CD4-positive, CD25-positive, alpha-beta regulatory T cell (primary cell): ENCODE measurements around the gene LARP4B. TPM values are rescaled to one million over a fixed set of nuclear protein-coding genes. Genes with fewer than 3 reads are reported as not detected.

Experiments used
- ATAC-seq, 2 donors: fragments of 150-1000 bp; cut with Tn5 transposase; one replicate each; pipeline ENCODE4 v1.10.0; 2021; ENCODE audit warnings: low read depth in 2 of 2, moderate number of reproducible peaks in 2 of 2, moderate library complexity in 1 of 2
- DNase-seq, 3 donors: peaks; one replicate each; pipeline versions ENCODE4 v3.0.0 to v3.0.0-alpha.2; 2012 to 2022; ENCODE audit warnings: mixed read lengths in 1 of 3
- H3K27ac ChIP-seq: one replicate; pipeline ENCODE4 v1.7.0; 2013; ENCODE audit warnings: mild to moderate bottlenecking, low read length; ENCODE audit not compliant: insufficient read depth, poor library complexity, severe bottlenecking
- H3K27me3 ChIP-seq: one replicate; pipeline ENCODE4 v1.7.0; 2013; ENCODE audit warnings: low read length; ENCODE audit not compliant: control insufficient read depth, insufficient read depth
- H3K36me3 ChIP-seq: one replicate; pipeline ENCODE4 v1.7.0; 2013; ENCODE audit warnings: mild to moderate bottlenecking, low read length, moderate library complexity; ENCODE audit not compliant: control insufficient read depth, insufficient read depth
- H3K4me1 ChIP-seq: 2 replicates; pipeline ENCODE4 v1.7.0; 2013; ENCODE audit warnings: mild to moderate bottlenecking, low read length; ENCODE audit not compliant: insufficient read depth, control insufficient read depth, poor library complexity, severe bottlenecking
- H3K4me3 ChIP-seq: one replicate; pipeline ENCODE4 v1.7.0; 2013; ENCODE audit warnings: low read depth, mild to moderate bottlenecking, low read length, moderate library complexity
- H3K9me3 ChIP-seq, 2 experiments: 1 replicate in 1 of 2; 2 replicates in 1 of 2; pipeline ENCODE4 v1.7.0; 2013; ENCODE audit warnings: low read length in 2 of 2, mild to moderate bottlenecking in 1 of 2, moderate library complexity in 1 of 2; ENCODE audit not compliant: control insufficient read depth in 2 of 2
- H3K27ac Mint-ChIP-seq, 3 donors: one replicate each; pipeline ENCODE4 v1.8.0; 2020 to 2022; ENCODE audit warnings: mild to moderate bottlenecking in 3 of 3, mixed read lengths in 3 of 3, moderate library complexity in 2 of 3
- H3K27me3 Mint-ChIP-seq: one replicate; pipeline ENCODE4 v1.8.0; 2022; ENCODE audit warnings: mild to moderate bottlenecking, mixed read lengths
- H3K36me3 Mint-ChIP-seq: one replicate; pipeline ENCODE4 v1.8.0; 2020; ENCODE audit warnings: mixed read lengths
- H3K4me1 Mint-ChIP-seq, 4 donors: one replicate each; pipeline ENCODE4 v1.8.0; 2020 to 2022; ENCODE audit warnings: mixed read lengths in 4 of 4, mild to moderate bottlenecking in 1 of 4
- H3K4me3 Mint-ChIP-seq, 4 donors: one replicate each; pipeline ENCODE4 v1.8.0; 2020 to 2022; ENCODE audit warnings: mild to moderate bottlenecking in 4 of 4, mixed read lengths in 4 of 4, moderate library complexity in 3 of 4
- H3K9me3 Mint-ChIP-seq, 7 donors: one replicate each; pipeline ENCODE4 v1.8.0; 2020 to 2022; ENCODE audit warnings: mixed read lengths in 7 of 7, mild to moderate bottlenecking in 3 of 7, moderate library complexity in 2 of 7
- polyA plus RNA-seq, 4 donors: library from polyadenylated mRNA; unstranded; fragments of 300-500 nt; fragmentation: Illumina TruSeq; gene quantifications; one replicate each; pipeline ENCODE4 v1.2.3, GENCODE V29; 2021
- total RNA-seq: library from RNA; stranded (reverse); gene quantifications from one replicate; pipeline ENCODE4 v1.2.3, GENCODE V29; 2022

LARP4B gene
- total and polyA plus RNA-seq, 5 donors from 2014 or later = 20.5 to 82.0 (median 30.3) TPM

GRCh38 chr10:917999-918398 is 13.5 kb downstream of the LARP4B start:
- no peaks in the 10 kb centered on the region for H3K9me3 ChIP-seq
- H3K36me3 Mint-ChIP-seq = peaks cover 14% of the 10 kb centered on the region
- H3K4me3 Mint-ChIP-seq = no peak overlapping the region
- ATAC-seq (no peak), DNase-seq (no peak)
- H3K36me3 ChIP-seq = peaks cover 7% of the 10 kb centered on the region
- no peaks in the 10 kb centered on the region for H3K27me3 Mint-ChIP-seq
- H3K4me1 Mint-ChIP-seq = peaks cover 5 to 61% (median 31%) of the 10 kb centered on the region in 4 donors
- no peaks in the 10 kb centered on the region for H3K9me3 Mint-ChIP-seq
- no peaks in the 10 kb centered on the region for H3K27me3 ChIP-seq
- no peak overlapping the region for H3K27ac ChIP-seq
- no peak overlapping the region for H3K4me3 ChIP-seq
- H3K27ac Mint-ChIP-seq = no peak overlapping the region
- H3K4me1 ChIP-seq = no peaks in the 10 kb centered on the region

- Histone ChIP-seq H3K27ac (no peak overlapping the region), H3K4me1 (no peaks in the 10 kb centered on the region), H3K27me3 (no peaks in the 10 kb centered on the region), H3K9me3 (no peaks in the 10 kb centered on the region), H3K36me3 (peaks cover 7% of the 10 kb centered on the region), H3K4me3 (no peak overlapping the region)
- H3K27me3 Mint-ChIP-seq = no peaks in the 10 kb centered on the region
- peak overlapping the region; percentile 28 to 78 (median 48) for H3K27ac Mint-ChIP-seq
- peaks cover 14% of the 10 kb centered on the region for H3K36me3 Mint-ChIP-seq
- DNase-seq (no peak), ATAC-seq (no peak)
- no peaks in the 10 kb centered on the region for H3K9me3 Mint-ChIP-seq
- no peak overlapping the region for H3K4me3 Mint-ChIP-seq
- peaks cover 8 to 57% (median 32%) of the 10 kb centered on the region in 4 donors for H3K4me1 Mint-ChIP-seq
Observed at GRCh38 chr10:917416-917720, 14.1 kb downstream of the LARP4B start.

- H3K36me3 ChIP-seq = peaks cover 5% of the 10 kb centered on the region
- H3K4me3 Mint-ChIP-seq = no peak overlapping the region
- H3K9me3 Mint-ChIP-seq = no peaks in the 10 kb centered on the region
- no peak overlapping the region for H3K27ac ChIP-seq
- no peak overlapping the region for H3K4me3 ChIP-seq
- H3K9me3 ChIP-seq = no peaks in the 10 kb centered on the region
- no peaks in the 10 kb centered on the region for H3K27me3 Mint-ChIP-seq
- no peaks in the 10 kb centered on the region for H3K27me3 ChIP-seq
- peaks cover 8 to 56% (median 32%) of the 10 kb centered on the region in 4 donors for H3K4me1 Mint-ChIP-seq
- ATAC-seq (no peak), DNase-seq (no peak)
- H3K36me3 Mint-ChIP-seq = peaks cover 16% of the 10 kb centered on the region
- peak overlapping the region in 2 of 3 donors; percentile 9 to 78 for H3K27ac Mint-ChIP-seq
- no peaks in the 10 kb centered on the region for H3K4me1 ChIP-seq
Observed at GRCh38 chr10:916716-917415, 14.6 kb downstream of the LARP4B start.

GRCh38 chr10:909831-910230 is 21.7 kb downstream of the LARP4B start:
- no peaks in the 10 kb centered on the region for H3K9me3 Mint-ChIP-seq
- H3K27me3 Mint-ChIP-seq = no peaks in the 10 kb centered on the region
- H3K4me1 Mint-ChIP-seq = peaks cover 24 to 48% (median 35%) of the 10 kb centered on the region in 4 donors
- Histone ChIP-seq H3K27me3 (no peaks in the 10 kb centered on the region), H3K36me3 (peaks cover 25% of the 10 kb centered on the region), H3K27ac (no peak overlapping the region), H3K4me1 (no peaks in the 10 kb centered on the region), H3K9me3 (no peaks in the 10 kb centered on the region), H3K4me3 (no peak overlapping the region)
- H3K27ac Mint-ChIP-seq = peak overlapping the region in 2 of 3 donors; percentile 28 to 78
- peaks cover 32% of the 10 kb centered on the region for H3K36me3 Mint-ChIP-seq
- H3K4me3 Mint-ChIP-seq = no peak overlapping the region
- DNase-seq (no peak), ATAC-seq (no peak)

GRCh38 chr10:905972-906371 is 25.5 kb downstream of the LARP4B start:
- no peaks in the 10 kb centered on the region for H3K4me1 ChIP-seq
- H3K9me3 Mint-ChIP-seq = no peaks in the 10 kb centered on the region
- H3K36me3 Mint-ChIP-seq = peaks cover 34% of the 10 kb centered on the region
- H3K4me1 Mint-ChIP-seq = peaks cover 34 to 57% (median 44%) of the 10 kb centered on the region in 4 donors
- no peak overlapping the region for H3K4me3 Mint-ChIP-seq
- no peak overlapping the region for H3K4me3 ChIP-seq
- no peak overlapping the region for H3K27ac ChIP-seq
- DNase-seq (no peak), ATAC-seq (no peak)
- no peaks in the 10 kb centered on the region for H3K27me3 ChIP-seq
- peak overlapping the region in 1 of 3 donors; percentile 44 for H3K27ac Mint-ChIP-seq
- H3K36me3 ChIP-seq = peaks cover 15% of the 10 kb centered on the region
- no peaks in the 10 kb centered on the region for H3K27me3 Mint-ChIP-seq
- H3K9me3 ChIP-seq = no peaks in the 10 kb centered on the region

GRCh38 chr10:905503-905902 is 26.0 kb downstream of the LARP4B start:
- H3K4me1 Mint-ChIP-seq = peaks cover 34 to 59% (median 44%) of the 10 kb centered on the region in 4 donors
- Histone ChIP-seq H3K36me3 (peaks cover 11% of the 10 kb centered on the region), H3K9me3 (no peaks in the 10 kb centered on the region), H3K27me3 (no peaks in the 10 kb centered on the region), H3K27ac (no peak overlapping the region), H3K4me3 (no peak overlapping the region), H3K4me1 (no peaks in the 10 kb centered on the region)
- H3K9me3 Mint-ChIP-seq = no peaks in the 10 kb centered on the region
- no peak for DNase-seq
- H3K27me3 Mint-ChIP-seq = no peaks in the 10 kb centered on the region
- H3K4me3 Mint-ChIP-seq = no peak overlapping the region
- peak overlapping the region in 1 of 3 donors; percentile 46 for H3K27ac Mint-ChIP-seq
- peaks cover 34% of the 10 kb centered on the region for H3K36me3 Mint-ChIP-seq
- ATAC-seq = no peak

- no peaks in the 10 kb centered on the region for H3K27me3 Mint-ChIP-seq
- H3K27me3 ChIP-seq = no peaks in the 10 kb centered on the region
- H3K36me3 ChIP-seq = peaks cover 6% of the 10 kb centered on the region
- H3K4me1 ChIP-seq = no peaks in the 10 kb centered on the region
- peaks cover 39 to 56% (median 47%) of the 10 kb centered on the region in 4 donors for H3K4me1 Mint-ChIP-seq
- H3K4me3 Mint-ChIP-seq = no peak overlapping the region
- H3K27ac ChIP-seq = no peak overlapping the region
- peak overlapping the region in 1 of 3 donors; percentile 27 for H3K27ac Mint-ChIP-seq
- DNase-seq (no peak), ATAC-seq (no peak)
- H3K36me3 Mint-ChIP-seq = peaks cover 29% of the 10 kb centered on the region
- H3K9me3 ChIP-seq = no peaks in the 10 kb centered on the region
- no peak overlapping the region for H3K4me3 ChIP-seq
- H3K9me3 Mint-ChIP-seq = no peaks in the 10 kb centered on the region
Observed at GRCh38 chr10:904403-904802, 27.1 kb downstream of the LARP4B start.

- no peak overlapping the region for H3K4me3 ChIP-seq
- ATAC-seq (no peak), DNase-seq (no peak)
- Mint-ChIP-seq H3K27me3 (peaks cover 4% of the 10 kb centered on the region), H3K27ac (peak overlapping the region in 1 of 3 donors; percentile 24), H3K9me3 (no peaks in the 10 kb centered on the region), H3K4me1 (peaks cover 47 to 69% (median 54%) of the 10 kb centered on the region in 4 donors), H3K36me3 (peaks cover 18% of the 10 kb centered on the region), H3K4me3 (no peak overlapping the region)
- no peak overlapping the region for H3K27ac ChIP-seq
- no peaks in the 10 kb centered on the region for H3K9me3 ChIP-seq
- H3K36me3 ChIP-seq = no peaks in the 10 kb centered on the region
- H3K4me1 ChIP-seq = no peaks in the 10 kb centered on the region
- H3K27me3 ChIP-seq = no peaks in the 10 kb centered on the region
Observed at GRCh38 chr10:898141-898540, 33.4 kb downstream of the LARP4B start.
